Right lobe of liver (tissue), 6 donors: ENCODE measurements around the gene KRT72. TPM values are rescaled to one million over a fixed set of nuclear protein-coding genes. Genes with fewer than 3 reads are reported as not detected.

Experiments used
- ATAC-seq, 4 donors: fragments of 200-7000 bp; cut with Tn5 transposase; one replicate each; pipeline ENCODE4 v1.9.1; 2020; ENCODE audit warnings: mild to moderate bottlenecking in 4 of 4, moderate library complexity in 4 of 4
- DNase-seq, 3 donors: peaks; one replicate each; pipeline ENCODE4 v3.0.0-alpha.2; 2020
- H3K27ac ChIP-seq, 3 donors: fragments of 200-600 bp; one replicate each; pipeline ENCODE4 v1.8.0; 2022
- H3K27me3 ChIP-seq, 2 donors: fragments of 200-600 bp; one replicate each; pipeline ENCODE4 v1.8.0; 2022
- H3K36me3 ChIP-seq, 4 donors: fragments of 200-600 bp; sonication (generic) in 1 of 4; one replicate each; pipeline versions ENCODE4 v1.5.1 to v1.8.0; 2017 to 2022; ENCODE audit warnings: control low read depth in 1 of 4
- H3K4me1 ChIP-seq, 4 donors: fragments of 200-600 bp; sonication (generic) in 1 of 4; one replicate each; pipeline versions ENCODE4 v1.5.1 to v1.8.0; 2017 to 2022; ENCODE audit warnings: control low read depth in 1 of 4
- H3K4me3 ChIP-seq, 3 donors: fragments of 200-600 bp; one replicate each; pipeline ENCODE4 v1.8.0; 2022
- H3K9me3 ChIP-seq, 4 donors: fragments of 200-600 bp; sonication (generic) in 1 of 4; one replicate each; pipeline versions ENCODE4 v1.5.1 to v1.8.0; 2017 to 2022; ENCODE audit warnings: control low read depth in 1 of 4
- CTCF ChIP-seq, 4 donors: fragments of 200-600 bp in 3 of 4; fragments of 450-650 bp in 1 of 4; IDR thresholded peaks; one replicate each; pipeline versions ENCODE4 v1.5.1 to v1.8.0; 2016 to 2022; ENCODE audit warnings: antibody characterized with exemption in 4 of 4, mild to moderate bottlenecking in 2 of 4
- POLR2A ChIP-seq: fragments of 450-650 bp; IDR thresholded peaks from one replicate; pipeline ENCODE4 v1.6.1; 2017; ENCODE audit warnings: antibody characterized with exemption, mild to moderate bottlenecking
- WGBS: methylation state at CpG from one replicate; pipeline ENCODE4 v1.1.6; 2018; ENCODE audit warnings: low coverage, low lambda C conversion rate; ENCODE audit not compliant: insufficient coverage; ENCODE audit errors: missing lambda C conversion rate; 5-methylcytosine and 5-hydroxymethylcytosine counted together
- intact Hi-C, 2 donors: fragments of 100-400 bp; cut with DNase I; formaldehyde crosslinking; loops; one replicate each; pipeline versions ENCODE4 v1.11.2 to v1.14.1; 2022
- total RNA-seq, 6 experiments: library from RNA; depleted of rRNA in 2 of 6; stranded (reverse); fragments of >200 nt in 2 of 6; fragmentation: NEBNext Ultra II Directional in 3 of 6; extraction: Animal tissue kit (Norgen Biotek cat#: 25700) in 3 of 6; gene quantifications; one replicate each; pipeline versions ENCODE4 v1.1.0 to v1.2.4, GENCODE V29; 2016 to 2023
- donor health status: DM: no; HTN: yes; CAD: no.
- donor health status: DM: no; HTN: no; CAD: no.
- donor health status: DM: no; HTN: no; CAD: no.
- donor health status: DM: no; HTN: yes; CAD: no.
- donor health status: DM: no; HTN: yes; CAD: no.

The KRT72 gene
- total RNA-seq, 6 experiments from 2014 or later: not detected

- no peaks in the 10 kb centered on the region for H3K27me3 ChIP-seq
- ATAC-seq: no peak
- H3K4me1 ChIP-seq: no peaks in the 10 kb centered on the region
- intact Hi-C loops: no loop called here
- TF ChIP-seq POLR2A: no peak
- no peak for TF ChIP-seq CTCF (IDR thresholded peaks at IDR 0.05)
- H3K4me3 ChIP-seq: no peak overlapping the region
- no peak overlapping the region for H3K27ac ChIP-seq
- H3K36me3 ChIP-seq: no peaks in the 10 kb centered on the region
- 40% methylated on average over 1 of the region's 9 CpGs for WGBS
- DNase-seq: no peak
- H3K9me3 ChIP-seq: no peaks in the 10 kb centered on the region
Measured at GRCh38 chr12:52613384-52614030, 12.2 kb upstream of the KRT72 start.

- intact Hi-C loops: no loop called here
- WGBS: 62% methylated on average over 5 of the region's 5 CpGs
- H3K27me3 ChIP-seq: no peaks in the 10 kb centered on the region
- H3K4me1 ChIP-seq: no peaks in the 10 kb centered on the region
- TF ChIP-seq POLR2A: no peak
- no peak overlapping the region for H3K4me3 ChIP-seq
- H3K36me3 ChIP-seq: no peaks in the 10 kb centered on the region
- no peak overlapping the region for H3K27ac ChIP-seq
- ATAC-seq (no peak), DNase-seq (no peak)
- H3K9me3 ChIP-seq: no peaks in the 10 kb centered on the region
Measured at GRCh38 chr12:52612431-52613383, 11.4 kb upstream of the KRT72 start.

- no peak overlapping the region for H3K27ac ChIP-seq
- no CpG with 5 or more reads among the region's 6 CpGs for WGBS
- DNase-seq (no peak), ATAC-seq (no peak)
- TF ChIP-seq POLR2A (no peak), CTCF (IDR thresholded peaks at IDR 0.05) (no peak)
- H3K36me3 ChIP-seq: no peaks in the 10 kb centered on the region
- H3K4me1 ChIP-seq: no peaks in the 10 kb centered on the region
- H3K9me3 ChIP-seq: no peaks in the 10 kb centered on the region
- H3K4me3 ChIP-seq: no peak overlapping the region
- intact Hi-C loops: no loop called here
- no peaks in the 10 kb centered on the region for H3K27me3 ChIP-seq
Measured at GRCh38 chr12:52611080-52611468, 9.8 kb upstream of the KRT72 start.

GRCh38 chr12:52608826-52609630 lies 7.8 kb upstream of the KRT72 start:
- 47% methylated on average over 3 of the region's 8 CpGs for WGBS
- no peaks in the 10 kb centered on the region for H3K4me1 ChIP-seq
- no peaks in the 10 kb centered on the region for H3K36me3 ChIP-seq
- TF ChIP-seq CTCF (IDR thresholded peaks at IDR 0.05): no peak
- no peak for TF ChIP-seq POLR2A
- ATAC-seq (no peak), DNase-seq (no peak)
- H3K27ac ChIP-seq: no peak overlapping the region
- H3K9me3 ChIP-seq: no peaks in the 10 kb centered on the region
- H3K27me3 ChIP-seq: no peaks in the 10 kb centered on the region
- no peak overlapping the region for H3K4me3 ChIP-seq
- intact Hi-C loops: no loop called here
